Sigmoid colon (tissue), 4 donors: ENCODE results near the gene DCP1A.

Experiments
- CTCF ChIP-seq, 4 experiments: fragments of 450-650 bp in 3 of 4; fragments of 200-600 bp in 1 of 4; IDR thresholded peaks; one replicate each; pipeline ENCODE4 v1.5.1; 2016 to 2019; ENCODE audit warnings: antibody characterized with exemption in 4 of 4, mild to moderate bottlenecking in 3 of 4, moderate library complexity in 2 of 4
- EP300 ChIP-seq, 4 donors: sonication (generic); formaldehyde crosslinking; IDR thresholded peaks; one replicate each; pipeline ENCODE4 v1.6.1; 2017; ENCODE audit warnings: antibody characterized with exemption in 4 of 4
- POLR2A ChIP-seq, 2 donors: fragments of 450-650 bp; IDR thresholded peaks; one replicate each; pipeline ENCODE4 v1.6.1; 2016; ENCODE audit warnings: antibody characterized with exemption in 2 of 2, mild to moderate bottlenecking in 2 of 2, moderate library complexity in 2 of 2
- POLR2AphosphoS5 ChIP-seq, 4 donors: sonication (generic); formaldehyde crosslinking; IDR thresholded peaks; one replicate each; pipeline ENCODE4 v1.6.1; 2017; ENCODE audit warnings: antibody characterized with exemption in 4 of 4

- TF ChIP-seq POLR2A (IDR thresholded peaks at IDR 0.05) (no peak), CTCF (IDR thresholded peaks at IDR 0.05) (no peak), EP300 (IDR thresholded peaks at IDR 0.05) (no peak), POLR2AphosphoS5 (IDR thresholded peaks at IDR 0.05) (no peak)
Measured at GRCh38 chr3:53235545-53235944, 111.8 kb downstream of the DCP1A start.
